HEK293 (cell line): ENCODE data around the gene CD300LF.
A peak's percentile ranks its signal among the peaks of the same experiment; 100 is the strongest.

Experiments
- CTCF ChIA-PET: fragments of 350-600 bp; formaldehyde crosslinking; extraction: SDS; loops from one replicate; lab custom pipeline; 2021; ENCODE audit warnings: antibody characterized with exemption; lab: Yijun Ruan, JAX
- POLR2A ChIA-PET: fragments of 300-600 bp; formaldehyde crosslinking; extraction: SDS; loops from one replicate; lab custom pipeline; 2020; ENCODE audit warnings: antibody characterized with exemption, inconsistent platforms; lab: Yijun Ruan, JAX
- H3K27ac ChIP-seq: fragments of 200-500 bp; sonication (Bioruptor generic); 2 replicates; pipeline ENCODE4 v1.5.1; 2014; ENCODE audit warnings: low read depth, low read length, control low read depth, inconsistent platforms; ENCODE audit errors: extremely low read depth
- H3K36me3 ChIP-seq, 2 experiments: fragments of 200-500 bp in 1 of 2; sonication (Bioruptor generic) in 1 of 2; 1 replicate in 1 of 2; 2 replicates in 1 of 2; pipeline ENCODE4 v1.5.1; 2014 to 2017; ENCODE audit warnings: inconsistent platforms in 2 of 2, low read length in 2 of 2; ENCODE audit not compliant: control insufficient read depth in 2 of 2, insufficient read depth in 1 of 2
- H3K4me1 ChIP-seq: fragments of 200-500 bp; sonication (Bioruptor generic); 2 replicates; pipeline ENCODE4 v1.5.1; 2014; ENCODE audit warnings: mild to moderate bottlenecking, low read length, inconsistent platforms; ENCODE audit not compliant: control insufficient read depth, insufficient read depth
- H3K4me3 ChIP-seq: 2 replicates; pipeline ENCODE4 v1.5.1; 2011; ENCODE audit warnings: low read depth, mild to moderate bottlenecking, control low read depth, low read length, moderate library complexity
- H3K9me3 ChIP-seq: fragments of 200-500 bp; sonication (Bioruptor generic); 2 replicates; pipeline ENCODE4 v1.5.1; 2014; ENCODE audit warnings: low read depth, low read length, inconsistent platforms; ENCODE audit not compliant: control insufficient read depth, insufficient read depth
- GLI2 ChIP-seq: fragments of 450-650 bp; formaldehyde crosslinking; IDR thresholded peaks from 2 replicates; pipeline ENCODE4; 2017; ENCODE audit warnings: missing biosample characterization, missing genetic modification characterization, low read depth, borderline replicate concordance
- GLIS2 ChIP-seq: fragments of 450-650 bp; formaldehyde crosslinking; IDR thresholded peaks from 2 replicates; pipeline ENCODE4 v1.5.1; 2016; ENCODE audit warnings: missing biosample characterization, missing genetic modification characterization
- KLF1 ChIP-seq: fragments of 450-650 bp; formaldehyde crosslinking; IDR thresholded peaks from 2 replicates; pipeline ENCODE4 v1.5.1; 2016; ENCODE audit warnings: missing biosample characterization, missing genetic modification characterization
- KLF7 ChIP-seq: fragments of 450-650 bp; formaldehyde crosslinking; IDR thresholded peaks from 2 replicates; pipeline ENCODE4 v1.5.1; 2016; ENCODE audit warnings: missing biosample characterization, missing genetic modification characterization, borderline replicate concordance
- OSR2 ChIP-seq: fragments of 450-650 bp; formaldehyde crosslinking; IDR thresholded peaks from 2 replicates; pipeline ENCODE4 v1.5.1; 2016; ENCODE audit warnings: missing biosample characterization, missing genetic modification characterization
- ZBTB1 ChIP-seq: fragments of 450-650 bp; formaldehyde crosslinking; IDR thresholded peaks from 2 replicates; pipeline ENCODE4 v1.5.1; 2016; ENCODE audit warnings: missing biosample characterization, missing genetic modification characterization
- ZBTB48 ChIP-seq: fragments of 450-650 bp; formaldehyde crosslinking; IDR thresholded peaks from 2 replicates; pipeline ENCODE4 v1.5.1; 2016; ENCODE audit warnings: missing biosample characterization, missing genetic modification characterization
- ZFP37 ChIP-seq: fragments of 450-650 bp; formaldehyde crosslinking; IDR thresholded peaks from 2 replicates; pipeline ENCODE4 v1.5.1; 2016; ENCODE audit warnings: missing biosample characterization, missing genetic modification characterization
- ZNF324 ChIP-seq: fragments of 450-650 bp; formaldehyde crosslinking; IDR thresholded peaks from 2 replicates; pipeline ENCODE4 v1.5.1; 2016; ENCODE audit warnings: missing biosample characterization, missing genetic modification characterization
- ZNF426 ChIP-seq: fragments of 450-650 bp; formaldehyde crosslinking; IDR thresholded peaks from 2 replicates; pipeline ENCODE4 v1.5.1; 2017; ENCODE audit warnings: missing biosample characterization, missing genetic modification characterization, mild to moderate bottlenecking, inconsistent platforms, moderate library complexity
- ZNF521 ChIP-seq: fragments of 450-650 bp; formaldehyde crosslinking; IDR thresholded peaks from 2 replicates; pipeline ENCODE4 v1.5.1; 2017; ENCODE audit warnings: missing biosample characterization, mild to moderate bottlenecking, missing genetic modification characterization
- ZNF529 ChIP-seq: fragments of 450-650 bp; formaldehyde crosslinking; IDR thresholded peaks from 2 replicates; pipeline ENCODE4 v1.5.1; 2017; ENCODE audit warnings: missing genetic modification characterization, missing biosample characterization; ENCODE audit not compliant: insufficient replicate concordance
- ZNF571 ChIP-seq: fragments of 450-650 bp; formaldehyde crosslinking; IDR thresholded peaks from 2 replicates; pipeline ENCODE4 v1.5.0; 2017; ENCODE audit warnings: missing biosample characterization, missing genetic modification characterization
- ZNF600 ChIP-seq: fragments of 450-650 bp; formaldehyde crosslinking; IDR thresholded peaks from 2 replicates; pipeline ENCODE4 v1.5.1; 2016; ENCODE audit warnings: missing biosample characterization, missing genetic modification characterization
- ZNF621 ChIP-seq: fragments of 450-650 bp; formaldehyde crosslinking; IDR thresholded peaks from 2 replicates; pipeline ENCODE4 v1.5.1; 2017; ENCODE audit warnings: missing biosample characterization, missing genetic modification characterization
- ZNF623 ChIP-seq: fragments of 450-650 bp; formaldehyde crosslinking; IDR thresholded peaks from 2 replicates; pipeline ENCODE4 v1.5.1; 2016; ENCODE audit warnings: missing biosample characterization, missing genetic modification characterization
- ZNF660 ChIP-seq: fragments of 450-650 bp; IDR thresholded peaks from 2 replicates; pipeline ENCODE4 v1.5.1; 2018; ENCODE audit warnings: missing biosample characterization, mild to moderate bottlenecking, missing genetic modification characterization
- ZNF677 ChIP-seq: fragments of 450-650 bp; IDR thresholded peaks from 2 replicates; pipeline ENCODE4 v1.5.0; 2018; ENCODE audit warnings: missing biosample characterization, mild to moderate bottlenecking, missing genetic modification characterization, moderate library complexity
- ZNF692 ChIP-seq: fragments of 450-650 bp; formaldehyde crosslinking; IDR thresholded peaks from 2 replicates; pipeline ENCODE4 v1.5.1; 2016; ENCODE audit warnings: missing biosample characterization, missing genetic modification characterization
- TF ChIP-seq, protein P1 (sequence below): fragments of 450-650 bp; formaldehyde crosslinking; IDR thresholded peaks from 2 replicates; pipeline ENCODE4 v1.5.1; 2016; ENCODE audit warnings: missing biosample characterization, missing genetic modification characterization, borderline replicate concordance
- TF ChIP-seq, protein P2 (sequence below): fragments of 450-650 bp; formaldehyde crosslinking; IDR thresholded peaks from 2 replicates; pipeline ENCODE4 v1.5.1; 2017; ENCODE audit warnings: missing biosample characterization, missing genetic modification characterization

CD300LF gene

GRCh38 chr17:74754832-74755231, 42.1 kb upstream of the CD300LF start:
- Histone ChIP-seq H3K9me3 (no peaks in the 10 kb centered on the region), H3K27ac (no peak overlapping the region), H3K4me1 (peaks cover 18% of the 10 kb centered on the region), H3K4me3 (no peak overlapping the region), H3K36me3 (no peaks in the 10 kb centered on the region)
- 0 out of 2 replicates have a peak, but pooled peaks have one; percentile 18 for TF ChIP-seq KLF1 (tag by site-specific recombination)
- TF ChIP-seq GLI2 (tag by site-specific recombination) = no peak
- ChIA-PET CTCF (interaction anchor here (1.4 to 2.8 kb wide), 4 partner anchors 9 to 98 kb away, joined by 3 to 15 read pairs (median 8); no protein-coding TSS in a partner anchor), POLR2A (interaction anchor here (1.3 kb wide), 1 partner anchor 21 kb away, joined by 7 read pairs; the partner anchor contains the start of gene NAT9)

- ChIA-PET POLR2A (interaction anchor here (1.5 kb wide), 1 partner anchor 18 kb away, joined by 3 read pairs; no protein-coding TSS in a partner anchor), CTCF (interaction anchor here (1.3 to 1.9 kb wide), 2 partner anchors 8 to 38 kb away, joined by 5 to 6 read pairs; no protein-coding TSS in a partner anchor)
- no peak overlapping the region for H3K27ac ChIP-seq
- TF ChIP-seq GLI2 (tag by site-specific recombination) (no peak), ZBTB1 (tag by site-specific recombination) (no peak), ZNF426 (tag by site-specific recombination) (no peak), ZNF521 (tag by site-specific recombination) (no peak), OSR2 (tag by site-specific recombination) (no peak), ZNF600 (tag by site-specific recombination) (0 out of 2 replicates have a peak, but pooled peaks have one; percentile 23)
- TF ChIP-seq, all 188 proteins: peak for 1
- H3K4me3 ChIP-seq = no peak overlapping the region
- H3K9me3 ChIP-seq = no peaks in the 10 kb centered on the region
- H3K4me1 ChIP-seq = peaks cover 11% of the 10 kb centered on the region
- H3K36me3 ChIP-seq = no peaks in the 10 kb centered on the region
These were observed 40.2 kb upstream of the CD300LF start for GRCh38 chr17:74752822-74753401.

GRCh38 chr17:74752415-74752814, 39.7 kb upstream of the CD300LF start:
- Histone ChIP-seq H3K4me1 (peaks cover 7% of the 10 kb centered on the region), H3K9me3 (no peaks in the 10 kb centered on the region), H3K36me3 (no peaks in the 10 kb centered on the region), H3K4me3 (no peak overlapping the region), H3K27ac (no peak overlapping the region)
- TF ChIP-seq ZNF571 (tag by site-specific recombination) = no peak
- TF ChIP-seq GLIS2 (tag by site-specific recombination) = no peak
- TF ChIP-seq, protein P1, sequence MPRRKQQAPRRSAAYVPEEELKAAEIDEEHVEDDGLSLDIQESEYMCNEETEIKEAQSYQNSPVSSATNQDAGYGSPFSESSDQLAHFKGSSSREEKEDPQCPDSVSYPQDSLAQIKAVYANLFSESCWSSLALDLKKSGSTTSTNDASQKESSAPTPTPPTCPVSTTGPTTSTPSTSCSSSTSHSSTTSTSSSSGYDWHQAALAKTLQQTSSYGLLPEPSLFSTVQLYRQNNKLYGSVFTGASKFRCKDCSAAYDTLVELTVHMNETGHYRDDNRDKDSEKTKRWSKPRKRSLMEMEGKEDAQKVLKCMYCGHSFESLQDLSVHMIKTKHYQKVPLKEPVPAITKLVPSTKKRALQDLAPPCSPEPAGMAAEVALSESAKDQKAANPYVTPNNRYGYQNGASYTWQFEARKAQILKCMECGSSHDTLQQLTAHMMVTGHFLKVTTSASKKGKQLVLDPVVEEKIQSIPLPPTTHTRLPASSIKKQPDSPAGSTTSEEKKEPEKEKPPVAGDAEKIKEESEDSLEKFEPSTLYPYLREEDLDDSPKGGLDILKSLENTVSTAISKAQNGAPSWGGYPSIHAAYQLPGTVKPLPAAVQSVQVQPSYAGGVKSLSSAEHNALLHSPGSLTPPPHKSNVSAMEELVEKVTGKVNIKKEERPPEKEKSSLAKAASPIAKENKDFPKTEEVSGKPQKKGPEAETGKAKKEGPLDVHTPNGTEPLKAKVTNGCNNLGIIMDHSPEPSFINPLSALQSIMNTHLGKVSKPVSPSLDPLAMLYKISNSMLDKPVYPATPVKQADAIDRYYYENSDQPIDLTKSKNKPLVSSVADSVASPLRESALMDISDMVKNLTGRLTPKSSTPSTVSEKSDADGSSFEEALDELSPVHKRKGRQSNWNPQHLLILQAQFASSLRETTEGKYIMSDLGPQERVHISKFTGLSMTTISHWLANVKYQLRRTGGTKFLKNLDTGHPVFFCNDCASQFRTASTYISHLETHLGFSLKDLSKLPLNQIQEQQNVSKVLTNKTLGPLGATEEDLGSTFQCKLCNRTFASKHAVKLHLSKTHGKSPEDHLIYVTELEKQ (tag by site-specific recombination) = no peak
- TF ChIP-seq, protein P2, sequence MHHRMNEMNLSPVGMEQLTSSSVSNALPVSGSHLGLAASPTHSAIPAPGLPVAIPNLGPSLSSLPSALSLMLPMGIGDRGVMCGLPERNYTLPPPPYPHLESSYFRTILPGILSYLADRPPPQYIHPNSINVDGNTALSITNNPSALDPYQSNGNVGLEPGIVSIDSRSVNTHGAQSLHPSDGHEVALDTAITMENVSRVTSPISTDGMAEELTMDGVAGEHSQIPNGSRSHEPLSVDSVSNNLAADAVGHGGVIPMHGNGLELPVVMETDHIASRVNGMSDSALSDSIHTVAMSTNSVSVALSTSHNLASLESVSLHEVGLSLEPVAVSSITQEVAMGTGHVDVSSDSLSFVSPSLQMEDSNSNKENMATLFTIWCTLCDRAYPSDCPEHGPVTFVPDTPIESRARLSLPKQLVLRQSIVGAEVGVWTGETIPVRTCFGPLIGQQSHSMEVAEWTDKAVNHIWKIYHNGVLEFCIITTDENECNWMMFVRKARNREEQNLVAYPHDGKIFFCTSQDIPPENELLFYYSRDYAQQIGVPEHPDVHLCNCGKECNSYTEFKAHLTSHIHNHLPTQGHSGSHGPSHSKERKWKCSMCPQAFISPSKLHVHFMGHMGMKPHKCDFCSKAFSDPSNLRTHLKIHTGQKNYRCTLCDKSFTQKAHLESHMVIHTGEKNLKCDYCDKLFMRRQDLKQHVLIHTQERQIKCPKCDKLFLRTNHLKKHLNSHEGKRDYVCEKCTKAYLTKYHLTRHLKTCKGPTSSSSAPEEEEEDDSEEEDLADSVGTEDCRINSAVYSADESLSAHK = no peak
- no peak for TF ChIP-seq ZNF623 (tag by site-specific recombination)
- TF ChIP-seq ZNF660 (tag by site-specific recombination) = no peak
- no peak for TF ChIP-seq ZFP37 (tag by site-specific recombination)
- no peak for TF ChIP-seq ZNF692 (tag by site-specific recombination)
- TF ChIP-seq ZNF621 (tag by site-specific recombination) = no peak
- no peak for TF ChIP-seq ZNF324
- no peak for TF ChIP-seq ZNF677 (tag by site-specific recombination)
- no peak for TF ChIP-seq KLF7 (tag by site-specific recombination)
- no peak for TF ChIP-seq ZBTB48 (tag by site-specific recombination)
- no peak for TF ChIP-seq ZNF529 (tag by site-specific recombination)
- ChIA-PET POLR2A (no interaction called here), CTCF (interaction anchor here (0.6 to 1.9 kb wide), 4 partner anchors 8 to 212 kb away, joined by 3 to 6 read pairs (median 4); no protein-coding TSS in a partner anchor)
